HCT116 (cell line): ENCODE measurements around the gene ACBD6. TPM values are rescaled to one million over a fixed set of nuclear protein-coding genes. Genes with fewer than 3 reads are reported as not detected.
A peak's percentile ranks its signal among the peaks of the same experiment; 100 is the strongest.

Source experiments
- ATAC-seq: fragments of 200-7000 bp; cut with Tn5 transposase; 2 replicates; pipeline ENCODE4 v1.9.1; 2020; ENCODE audit warnings: mild to moderate bottlenecking, moderate library complexity
- BruUV-seq: library from RNA; stranded (reverse); fragments of 400-500 nt; replicated peaks from 2 replicates; lab custom pipeline; 2021; lab: Mats Ljungman, UMichigan
- CTCF ChIA-PET: fragments of 300-600 bp; sonication (Branson Sonifier 250); formaldehyde crosslinking; loops from one replicate; lab custom pipeline; 2021; ENCODE audit warnings: antibody characterized with exemption; lab: Charles Lee
- POLR2A ChIA-PET: fragments of 300-600, 350-600 bp; sonication (Branson Sonifier 250); formaldehyde crosslinking; loops from one replicate; lab custom pipeline; 2021; ENCODE audit warnings: antibody characterized with exemption; lab: Charles Lee
- RAD21 ChIA-PET, 2 experiments: fragments of 300-600 bp; sonication (Branson Sonifier 250); formaldehyde crosslinking; loops; one replicate each; lab custom pipeline; 2023; ENCODE audit warnings: low total read pairs in 2 of 2; ENCODE audit not compliant: uncharacterized antibody in 2 of 2, unreplicated experiment in 2 of 2, low non-redundant PET in 1 of 2; lab: Charles Lee
- DNase-seq: peaks from one replicate; pipeline ENCODE4 v3.0.0-alpha.2; 2010; ENCODE audit warnings: low read depth, low spot score
- H2AFZ ChIP-seq: fragments of 200-600 bp; shearing (Covaris generic), sonication (generic); 2 replicates; pipeline ENCODE4 v1.6.1; 2017; ENCODE audit warnings: low read depth, mixed run types, mixed read lengths, antibody characterized with exemption, low read length; ENCODE audit not compliant: poor library complexity, severe bottlenecking
- H3K27ac ChIP-seq: 2 replicates; pipeline ENCODE4 v1.5.1; 2012; ENCODE audit warnings: low read depth, low read length
- H3K27me3 ChIP-seq: fragments of 200-600 bp; sonication (generic); 2 replicates; pipeline ENCODE4 v1.6.1; 2016; ENCODE audit warnings: mixed run types, low read length, mixed read lengths; ENCODE audit not compliant: insufficient read depth
- H3K36me3 ChIP-seq, 2 experiments: fragments of 200-500 bp in 1 of 2; fragments of 200-600 bp in 1 of 2; sonication (Bioruptor generic) in 1 of 2; sonication (generic) in 1 of 2; 2 replicates each; pipeline versions ENCODE4 v1.5.1 to v1.6.1; 2014 to 2016; ENCODE audit warnings: low read length in 2 of 2, inconsistent platforms in 1 of 2, mixed read lengths in 1 of 2, mixed run types in 1 of 2; ENCODE audit not compliant: insufficient read depth in 2 of 2, control insufficient read depth in 1 of 2
- H3K4me1 ChIP-seq, 2 experiments: fragments of 200-600 bp in 1 of 2; sonication (generic) in 1 of 2; 2 replicates each; pipeline versions ENCODE4 v1.5.1 to v1.6.1; 2012 to 2017; ENCODE audit warnings: low read length in 2 of 2, inconsistent platforms in 1 of 2, mild to moderate bottlenecking in 1 of 2, mixed read lengths in 1 of 2, mixed run types in 1 of 2, moderate library complexity in 1 of 2; ENCODE audit not compliant: insufficient read depth in 2 of 2, control insufficient read depth in 1 of 2
- H3K4me2 ChIP-seq: fragments of 200-600 bp; sonication (generic); 2 replicates; pipeline ENCODE4 v1.6.1; 2017; ENCODE audit warnings: mixed run types, low read length, mixed read lengths
- H3K4me3 ChIP-seq, 2 experiments: fragments of 200-600 bp in 1 of 2; sonication (generic) in 1 of 2; replicated peaks in 1 of 2; 2 replicates each; pipeline ENCODE4 v1.5.1; 2011 to 2016; ENCODE audit warnings: low read length in 2 of 2, control low read depth in 1 of 2, low read depth in 1 of 2, mild to moderate bottlenecking in 1 of 2, mixed read lengths in 1 of 2, mixed run types in 1 of 2
- H3K79me2 ChIP-seq: fragments of 200-600 bp; sonication (generic); 2 replicates; pipeline ENCODE4 v1.6.1; 2017; ENCODE audit warnings: mild to moderate bottlenecking, mixed run types, low read length, moderate library complexity, mixed read lengths; ENCODE audit not compliant: insufficient read depth
- H3K9ac ChIP-seq: fragments of 200-600 bp; sonication (generic); 2 replicates; pipeline ENCODE4 v1.6.1; 2016; ENCODE audit warnings: low read length, mixed read lengths
- H3K9me2 ChIP-seq: fragments of 200-600 bp; sonication (generic), shearing (Covaris generic); 2 replicates; pipeline ENCODE4 v1.6.1; 2017; ENCODE audit warnings: mixed run types, mild to moderate bottlenecking, moderate library complexity; ENCODE audit not compliant: insufficient read depth
- H3K9me3 ChIP-seq, 2 experiments: fragments of 200-500 bp in 1 of 2; fragments of 200-600 bp in 1 of 2; sonication (Bioruptor generic) in 1 of 2; sonication (generic) in 1 of 2; 2 replicates each; pipeline ENCODE4 v1.6.1; 2014 to 2017; ENCODE audit warnings: low read length in 2 of 2, mixed read lengths in 2 of 2, inconsistent platforms in 1 of 2, low read depth in 1 of 2, mild to moderate bottlenecking in 1 of 2, mixed run types in 1 of 2, moderate library complexity in 1 of 2; ENCODE audit not compliant: control insufficient read depth in 1 of 2, insufficient read depth in 1 of 2
- H4K20me1 ChIP-seq: fragments of 200-600 bp; sonication (generic), shearing (Covaris generic); 2 replicates; pipeline ENCODE4 v1.6.1; 2017; ENCODE audit warnings: mixed run types, mild to moderate bottlenecking, moderate library complexity; ENCODE audit not compliant: insufficient read depth
- CBX3 ChIP-seq: IDR thresholded peaks from 2 replicates; pipeline ENCODE4 v1.6.1; 2012; ENCODE audit warnings: low read depth
- CTCF ChIP-seq, 3 experiments: fragments of 200-600 bp in 1 of 3; sonication (generic) in 1 of 3; IDR thresholded peaks in 2 of 3; conservative IDR thresholded peaks in 1 of 3; 2 replicates each; pipeline ENCODE4 v1.5.1; 2012 to 2017; ENCODE audit warnings: low read depth in 2 of 3, low read length in 2 of 3, antibody characterized with exemption in 1 of 3, borderline replicate concordance in 1 of 3, control low read depth in 1 of 3, mild to moderate bottlenecking in 1 of 3, mixed read lengths in 1 of 3, mixed run types in 1 of 3, moderate library complexity in 1 of 3; ENCODE audit not compliant: insufficient read depth in 1 of 3
- EGR1 ChIP-seq: IDR thresholded peaks from 2 replicates; pipeline ENCODE4 v1.6.1; 2012; ENCODE audit warnings: low read depth
- FOSL1 ChIP-seq: IDR thresholded peaks from 2 replicates; pipeline ENCODE4 v1.6.1; 2012; ENCODE audit warnings: low read depth
- MAX ChIP-seq: IDR thresholded peaks from 2 replicates; pipeline ENCODE4 v1.6.1; 2012
- RAD21 ChIP-seq: IDR thresholded peaks from 2 replicates; pipeline ENCODE4 v1.6.1; 2012; ENCODE audit warnings: low read depth, mild to moderate bottlenecking
- SRF ChIP-seq: IDR thresholded peaks from 2 replicates; pipeline ENCODE4 v1.6.1; 2012; ENCODE audit warnings: low read depth
- TCF7L2 ChIP-seq: IDR thresholded peaks from 2 replicates; pipeline ENCODE4 v1.7.0; 2011; ENCODE audit warnings: borderline replicate concordance, inconsistent platforms; ENCODE audit not compliant: insufficient read depth, insufficient read length; ENCODE audit errors: extremely low read depth
- intact Hi-C: fragments of 100-400 bp; cut with micrococcal nuclease; formaldehyde crosslinking; loops from 2 replicates; pipeline ENCODE4 v1.10.0; 2022
- total RNA-seq: library from RNA; stranded (reverse); gene quantifications from one replicate; pipeline ENCODE4 v1.2.1, GENCODE V29; 2021; ENCODE audit not compliant: unreplicated experiment

The ACBD6 gene
- total RNA-seq, 1 experiment from 2014 or later = 43.2 TPM

- TF ChIP-seq EGR1 (0 out of 2 replicates have a peak, but pooled peaks have one; percentile 26), TCF7L2 (peak; percentile 27), RAD21 (peak; percentile 94), CBX3 (peak; percentile 22; the same call in 1 of the 2 replicates), MAX (no peak), FOSL1 (no peak), CTCF (IDR thresholded peaks at IDR 0.05 in 2 of 3, conservative IDR thresholded peaks at IDR 0.05 in 1 of 3; ENCODE audit: borderline replicate concordance in 1 of 3, insufficient read depth in 1 of 3, low read depth in 2 of 3, low read length in 2 of 3) (peak; percentile 64 to 83 (median 80)), SRF (no peak)
- Histone ChIP-seq H3K36me3 (no peaks in the 10 kb centered on the region), H3K4me1 (peaks cover 4 to 8% of the 10 kb centered on the region in 2 experiments; a peak in 2 of 4 replicates), H3K27ac (peak overlapping the region; percentile 11; the same call in 1 of the 2 replicates), H3K79me2 (no peaks in the 10 kb centered on the region), H4K20me1 (no peaks in the 10 kb centered on the region), H3K9ac (no peak overlapping the region), H3K27me3 (no peaks in the 10 kb centered on the region), H3K9me3 (no peaks in the 10 kb centered on the region), H3K4me3 (no peak overlapping the region), H2AFZ (peak overlapping the region; percentile 81), H3K9me2 (no peaks in the 10 kb centered on the region), H3K4me2 (peak overlapping the region; percentile 18; the same call in 1 of the 2 replicates)
- no TSS peak for BruUV-seq
- RAD21 ChIA-PET = interaction anchor here (0.8 to 1.2 kb wide), 4 partner anchors 346 to 366 kb away, joined by 3 to 8 read pairs (median 3); no protein-coding TSS in a partner anchor
- intact Hi-C loops = loop anchor here (1.0 to 10.0 kb wide), 4 partner anchors 346 to 909 kb away; no protein-coding TSS in a partner anchor
- POLR2A ChIA-PET = interaction anchor here (0.7 to 0.9 kb wide), 3 partner anchors 14 to 668 kb away, joined by 3 to 6 read pairs (median 3); partner anchors contain the start of gene ACBD6
- DNase-seq (peak; percentile 73), ATAC-seq (peak; percentile 99)
- CTCF ChIA-PET = interaction anchor here (0.6 to 3.3 kb wide), 14 partner anchors 9 to 647 kb away, joined by 3 to 73 read pairs (median 6); partner anchors contain the start of gene ACBD6
Observed at GRCh38 chr1:180515857-180516388, 13.5 kb upstream of the ACBD6 start.
